ENCODE measurements around the gene GTF2F2. TPM values are rescaled to one million over a fixed set of nuclear protein-coding genes. Genes with fewer than 3 reads are reported as not detected.

GTF2F2 gene
- polyA plus RNA-seq, 1 donor (not counting 4 experiments of a cell fraction or from before 2014, with no cell fraction given): 55.5 TPM

- no peaks in the 10 kb centered on the region for H3K9me1 ChIP-seq (ENCODE audit: control insufficient read depth, extremely low read depth, insufficient read depth, low read length)
- peaks cover 20% of the 10 kb centered on the region for H3K4me1 ChIP-seq (ENCODE audit: control insufficient read depth, extremely low read depth, insufficient read depth, low read length)
- H3K27ac ChIP-seq (ENCODE audit: control insufficient read depth, insufficient read depth, low read length): no peak overlapping the region
- no peaks in the 10 kb centered on the region for H4K20me1 ChIP-seq (ENCODE audit: control insufficient read depth, extremely low read depth, insufficient read depth, low read length)
- H3K9ac ChIP-seq (ENCODE audit: control insufficient read depth, extremely low read depth, insufficient read depth, low read length): no peak overlapping the region
- H3K27me3 ChIP-seq (ENCODE audit: control insufficient read depth, extremely low read depth, insufficient read depth, low read length): no peaks in the 10 kb centered on the region
- no peak overlapping the region for H2AFZ ChIP-seq (ENCODE audit: control insufficient read depth, low read length)
- TF ChIP-seq EZH2 (IDR thresholded peaks at IDR 0.05; ENCODE audit: low read length) (no peak), CTCF (optimal IDR thresholded peaks at IDR 0.05 in 1 of 3, IDR thresholded peaks at IDR 0.05 in 1 of 3, conservative IDR thresholded peaks at IDR 0.05 in 1 of 3; ENCODE audit: extremely low read depth in 1 of 3, insufficient read depth in 2 of 3, low read length in 3 of 3) (no peak)
- H3K4me3 ChIP-seq (ENCODE audit: control insufficient read depth in 2 of 3, extremely low read depth in 1 of 3, insufficient read depth in 2 of 3, low read depth in 1 of 3, low read length in 3 of 3): no peak overlapping the region
- dilution Hi-C loops (cut with MboI; ENCODE audit: extremely low pct_ligation_motif_present, low sequenced_read_pairs): no loop called here
- H3K4me2 ChIP-seq (ENCODE audit: control insufficient read depth, extremely low read depth, insufficient read depth, low read depth, low read length): no peak overlapping the region
- DNase-seq (ENCODE audit: low read depth, low spot score) (no peak), FAIRE-seq (peak; percentile 53)
- H3K79me2 ChIP-seq (ENCODE audit: control insufficient read depth, insufficient read depth, low read length): peaks cover 46% of the 10 kb centered on the region
- no peaks in the 10 kb centered on the region for H3K9me3 ChIP-seq (ENCODE audit: control insufficient read depth, low read depth, low read length)
- peaks cover 3 to 8% of the 10 kb centered on the region in 2 experiments for H3K36me3 ChIP-seq (ENCODE audit: control insufficient read depth in 2 of 2, extremely low read depth in 1 of 2, insufficient read depth in 2 of 2, low read length in 2 of 2)
These were observed 105.7 kb downstream of the GTF2F2 start for GRCh38 chr13:45226024-45226423.

GRCh38 chr13:45228002-45228401, 107.7 kb downstream of the GTF2F2 start:
- FAIRE-seq: no peak
- dilution Hi-C loops (cut with MboI; ENCODE audit: extremely low pct_ligation_motif_present, low sequenced_read_pairs): no loop called here

More at GRCh38 chr13:45228002-45228401, 107.7 kb downstream of the GTF2F2 start:
- Histone ChIP-seq H2AFZ (ENCODE audit: control insufficient read depth, low read length) (no peak overlapping the region), H3K9me1 (ENCODE audit: control insufficient read depth, extremely low read depth, insufficient read depth, low read length) (no peaks in the 10 kb centered on the region), H3K79me2 (ENCODE audit: control insufficient read depth, insufficient read depth, low read length) (peaks cover 35% of the 10 kb centered on the region), H4K20me1 (ENCODE audit: control insufficient read depth, extremely low read depth, insufficient read depth, low read length) (no peaks in the 10 kb centered on the region), H3K4me3 (ENCODE audit: control insufficient read depth in 2 of 3, extremely low read depth in 1 of 3, insufficient read depth in 2 of 3, low read depth in 1 of 3, low read length in 3 of 3) (no peak overlapping the region), H3K27me3 (ENCODE audit: control insufficient read depth, extremely low read depth, insufficient read depth, low read length) (no peaks in the 10 kb centered on the region), H3K27ac (ENCODE audit: control insufficient read depth, insufficient read depth, low read length) (no peak overlapping the region), H3K9ac (ENCODE audit: control insufficient read depth, extremely low read depth, insufficient read depth, low read length) (no peak overlapping the region), H3K4me2 (ENCODE audit: control insufficient read depth, extremely low read depth, insufficient read depth, low read depth, low read length) (no peak overlapping the region), H3K36me3 (ENCODE audit: control insufficient read depth in 2 of 2, extremely low read depth in 1 of 2, insufficient read depth in 2 of 2, low read length in 2 of 2) (peaks cover 3 to 4% of the 10 kb centered on the region in 2 experiments), H3K4me1 (ENCODE audit: control insufficient read depth, extremely low read depth, insufficient read depth, low read length) (peaks cover 5% of the 10 kb centered on the region), H3K9me3 (ENCODE audit: control insufficient read depth, low read depth, low read length) (no peaks in the 10 kb centered on the region)
- no peak for DNase-seq (ENCODE audit: low read depth, low spot score)
- no peak for TF ChIP-seq CTCF (optimal IDR thresholded peaks at IDR 0.05 in 1 of 3, IDR thresholded peaks at IDR 0.05 in 1 of 3, conservative IDR thresholded peaks at IDR 0.05 in 1 of 3; ENCODE audit: extremely low read depth in 1 of 3, insufficient read depth in 2 of 3, low read length in 3 of 3)
- TF ChIP-seq EZH2 (IDR thresholded peaks at IDR 0.05; ENCODE audit: low read length): no peak
